ENCODE measurements around the gene RTL10. TPM values are rescaled to one million over a fixed set of nuclear protein-coding genes. Genes with fewer than 3 reads are reported as not detected.
A peak's percentile ranks its signal among the peaks of the same experiment; 100 is the strongest.

The RTL10 gene
- total and polyA plus RNA-seq, 2 of the 13 experiments (the other 11 are each of a cell fraction or from before 2014, with no cell fraction given) = 14.1 to 15.8 TPM

DNA sequence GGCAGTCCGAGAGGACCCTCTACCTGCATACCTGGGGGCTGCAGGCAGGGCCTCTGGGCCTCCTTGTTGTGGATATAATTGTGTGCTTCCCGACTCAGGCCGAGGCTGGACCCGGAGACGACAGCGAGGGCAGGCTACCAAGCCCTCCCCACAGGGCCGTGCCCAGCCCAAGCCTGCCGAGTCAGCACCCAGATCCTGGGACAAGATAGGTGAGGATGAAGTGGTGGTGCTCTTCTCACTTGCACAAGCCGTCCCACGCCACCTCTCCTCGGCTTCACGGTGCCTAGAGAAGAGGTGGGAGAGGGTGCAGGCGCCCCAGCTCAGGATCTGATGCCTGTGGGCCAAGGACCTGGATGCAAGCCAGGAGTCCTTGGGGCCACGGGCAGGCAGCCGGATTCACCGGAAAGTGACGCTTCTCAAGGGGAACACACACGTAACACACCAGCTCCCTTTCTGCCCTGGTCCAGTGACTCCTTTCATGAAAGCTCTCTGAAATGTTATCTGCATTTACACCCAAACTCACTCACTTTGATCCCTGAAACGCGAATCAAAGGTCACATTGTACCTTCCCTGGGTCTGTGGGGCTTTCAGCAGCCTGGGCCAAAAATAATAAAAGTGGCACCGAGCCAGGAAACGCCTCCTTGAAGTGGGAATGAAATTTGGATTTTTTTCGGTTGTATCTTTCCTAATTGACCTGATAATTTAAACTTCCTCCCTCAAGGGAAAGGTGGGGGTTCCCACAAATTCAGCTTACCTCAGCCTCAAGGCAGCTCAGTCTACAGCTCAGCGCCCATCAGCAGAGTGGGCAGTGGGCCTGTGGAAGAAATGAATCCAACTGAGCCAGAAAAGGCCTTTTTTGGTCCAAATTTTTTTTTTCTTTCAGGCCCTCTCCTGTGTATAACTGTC lies 1.1 kb upstream of the RTL10 start (continued):
- TF ChIP-seq ZNF558 (CRISPR knock-in tag; IDR thresholded peaks at IDR 0.05; ENCODE audit: borderline replicate concordance) (no peak), ZNF292 (CRISPR knock-in tag; IDR thresholded peaks at IDR 0.05; ENCODE audit: borderline replicate concordance, low read depth) (peak; percentile 14; the same call in 1 of the 2 replicates), ZNF143 (CRISPR knock-in tag; IDR thresholded peaks at IDR 0.05) (peak; percentile 50; the same call in 1 of the 2 replicates), ZNF569 (CRISPR knock-in tag; IDR thresholded peaks at IDR 0.05; ENCODE audit: borderline replicate concordance) (no peak), NRL (CRISPR knock-in tag; IDR thresholded peaks at IDR 0.05; ENCODE audit: borderline replicate concordance) (no peak), ASH2L (IDR thresholded peaks at IDR 0.05; ENCODE audit: insufficient read length, low read depth, low read length) (peak; percentile 36), STAG1 (CRISPR knock-in tag; IDR thresholded peaks at IDR 0.05) (peak; percentile 8; the same call in 1 of the 2 replicates), HNRNPL (IDR thresholded peaks at IDR 0.05; ENCODE audit: low read depth, low read length) (0 out of 2 replicates have a peak, but pooled peaks have one; percentile 59), ZNF296 (CRISPR knock-in tag; conservative IDR thresholded peaks at IDR 0.05) (no peak), ZNF660 (CRISPR knock-in tag; IDR thresholded peaks at IDR 0.05; ENCODE audit: borderline replicate concordance, low read depth) (no peak), ZNF550 (CRISPR knock-in tag; IDR thresholded peaks at IDR 0.05; ENCODE audit: borderline replicate concordance) (no peak), ZNF547 (CRISPR knock-in tag; IDR thresholded peaks at IDR 0.05) (no peak), SNAI1 (CRISPR knock-in tag; IDR thresholded peaks at IDR 0.05; ENCODE audit: borderline replicate concordance) (peak; percentile 77), CCAR2 (optimal IDR thresholded peaks at IDR 0.05; ENCODE audit: low read depth, low read length) (no peak), MTF1 (CRISPR knock-in tag; IDR thresholded peaks at IDR 0.05) (no peak), KDM2A (CRISPR knock-in tag; IDR thresholded peaks at IDR 0.05; ENCODE audit: borderline replicate concordance, low read depth) (no peak; the same call in 1 of the 2 replicates), CBX5 (CRISPR knock-in tag; IDR thresholded peaks at IDR 0.05; ENCODE audit: borderline replicate concordance) (peak; percentile 38; the same call in 1 of the 2 replicates), KLF6 (CRISPR knock-in tag; IDR thresholded peaks at IDR 0.05) (no peak), ZNF430 (CRISPR knock-in tag; IDR thresholded peaks at IDR 0.05) (peak; percentile 25; the same call in 1 of the 2 replicates), ZNF567 (CRISPR knock-in tag; IDR thresholded peaks at IDR 0.05; ENCODE audit: borderline replicate concordance) (no peak; the same call in 1 of the 2 replicates), ZNF496 (CRISPR knock-in tag; IDR thresholded peaks at IDR 0.05; ENCODE audit: insufficient replicate concordance) (no peak), U2AF2 (IDR thresholded peaks at IDR 0.05; ENCODE audit: low read depth, low read length) (no peak)
- TF ChIP-seq, protein P1, sequence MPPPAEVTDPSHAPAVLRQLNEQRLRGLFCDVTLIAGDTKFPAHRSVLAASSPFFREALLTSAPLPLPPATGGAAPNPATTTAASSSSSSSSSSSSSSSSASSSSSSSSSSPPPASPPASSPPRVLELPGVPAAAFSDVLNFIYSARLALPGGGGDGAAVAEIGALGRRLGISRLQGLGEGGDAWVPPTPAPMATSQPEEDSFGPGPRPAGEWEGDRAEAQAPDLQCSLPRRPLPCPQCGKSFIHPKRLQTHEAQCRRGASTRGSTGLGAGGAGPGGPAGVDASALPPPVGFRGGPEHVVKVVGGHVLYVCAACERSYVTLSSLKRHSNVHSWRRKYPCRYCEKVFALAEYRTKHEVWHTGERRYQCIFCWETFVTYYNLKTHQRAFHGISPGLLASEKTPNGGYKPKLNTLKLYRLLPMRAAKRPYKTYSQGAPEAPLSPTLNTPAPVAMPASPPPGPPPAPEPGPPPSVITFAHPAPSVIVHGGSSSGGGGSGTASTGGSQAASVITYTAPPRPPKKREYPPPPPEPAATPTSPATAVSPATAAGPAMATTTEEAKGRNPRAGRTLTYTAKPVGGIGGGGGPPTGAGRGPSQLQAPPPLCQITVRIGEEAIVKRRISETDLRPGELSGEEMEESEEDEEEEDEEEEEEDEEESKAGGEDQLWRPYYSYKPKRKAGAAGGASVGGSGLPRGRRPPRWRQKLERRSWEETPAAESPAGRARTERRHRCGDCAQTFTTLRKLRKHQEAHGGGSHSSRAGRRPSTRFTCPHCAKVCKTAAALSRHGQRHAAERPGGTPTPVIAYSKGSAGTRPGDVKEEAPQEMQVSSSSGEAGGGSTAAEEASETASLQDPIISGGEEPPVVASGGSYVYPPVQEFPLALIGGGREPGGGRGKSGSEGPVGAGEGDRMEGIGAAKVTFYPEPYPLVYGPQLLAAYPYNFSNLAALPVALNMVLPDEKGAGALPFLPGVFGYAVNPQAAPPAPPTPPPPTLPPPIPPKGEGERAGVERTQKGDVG (CRISPR knock-in tag; IDR thresholded peaks at IDR 0.05; ENCODE audit: borderline replicate concordance) = 0 out of 2 replicates have a peak, but pooled peaks have one; percentile 18
- TF ChIP-seq, protein P2, sequence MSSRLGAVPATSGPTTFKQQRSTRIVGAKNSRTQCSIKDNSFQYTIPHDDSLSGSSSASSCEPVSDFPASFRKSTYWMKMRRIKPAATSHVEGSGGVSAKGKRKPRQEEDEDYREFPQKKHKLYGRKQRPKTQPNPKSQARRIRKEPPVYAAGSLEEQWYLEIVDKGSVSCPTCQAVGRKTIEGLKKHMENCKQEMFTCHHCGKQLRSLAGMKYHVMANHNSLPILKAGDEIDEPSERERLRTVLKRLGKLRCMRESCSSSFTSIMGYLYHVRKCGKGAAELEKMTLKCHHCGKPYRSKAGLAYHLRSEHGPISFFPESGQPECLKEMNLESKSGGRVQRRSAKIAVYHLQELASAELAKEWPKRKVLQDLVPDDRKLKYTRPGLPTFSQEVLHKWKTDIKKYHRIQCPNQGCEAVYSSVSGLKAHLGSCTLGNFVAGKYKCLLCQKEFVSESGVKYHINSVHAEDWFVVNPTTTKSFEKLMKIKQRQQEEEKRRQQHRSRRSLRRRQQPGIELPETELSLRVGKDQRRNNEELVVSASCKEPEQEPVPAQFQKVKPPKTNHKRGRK (CRISPR knock-in tag; IDR thresholded peaks at IDR 0.05) = 0 out of 2 replicates have a peak, but pooled peaks have one; percentile 61

All from HepG2 (cell line).